Endothelial cell of umbilical vein (primary cell): ENCODE data around the gene SHISA3.

Experiments
- CTCF ChIP-seq, 2 donors: IDR thresholded peaks; 1 replicate in 1 of 2; 2 replicates in 1 of 2; pipeline ENCODE4 v1.5.1; 2011; ENCODE audit warnings: low read length in 2 of 2, mild to moderate bottlenecking in 2 of 2, moderate library complexity in 2 of 2, control low read depth in 1 of 2, inconsistent platforms in 1 of 2, low read depth in 1 of 2; ENCODE audit not compliant: insufficient read depth in 1 of 2; ENCODE audit errors: extremely low read depth in 1 of 2
- EZH2 ChIP-seq: IDR thresholded peaks from 2 replicates; pipeline ENCODE4 v1.6.1; 2012; ENCODE audit warnings: borderline replicate concordance, low read depth, mild to moderate bottlenecking, moderate library complexity, low read length, inconsistent platforms; ENCODE audit not compliant: severe bottlenecking
- FOS ChIP-seq: IDR thresholded peaks from 2 replicates; pipeline ENCODE4 v1.6.1; 2011; ENCODE audit warnings: mild to moderate bottlenecking, low read length, moderate library complexity, borderline replicate concordance; ENCODE audit not compliant: insufficient read depth
- GATA2 ChIP-seq: IDR thresholded peaks from 2 replicates; pipeline ENCODE4 v1.7.0; 2011; ENCODE audit warnings: low read depth, mild to moderate bottlenecking, moderate library complexity, mixed read lengths, low read length; ENCODE audit not compliant: insufficient read length, insufficient read depth
- JUN ChIP-seq: IDR thresholded peaks from 2 replicates; pipeline ENCODE4 v1.6.1; 2011; ENCODE audit warnings: borderline replicate concordance, low read depth; ENCODE audit not compliant: insufficient read length, insufficient read depth
- MYC ChIP-seq: IDR thresholded peaks from one replicate; pipeline ENCODE4 v1.6.1; 2011; ENCODE audit warnings: mild to moderate bottlenecking, low read depth, low read length
- POLR2A ChIP-seq: IDR thresholded peaks from 2 replicates; pipeline ENCODE4 v1.6.1; 2012; ENCODE audit warnings: low read depth, mild to moderate bottlenecking, control low read depth, low read length
- POLR2AphosphoS5 ChIP-seq: IDR thresholded peaks from 2 replicates; pipeline ENCODE4 v1.6.1; 2012; ENCODE audit warnings: low read depth, mild to moderate bottlenecking, control low read depth, low read length, moderate library complexity; ENCODE audit not compliant: insufficient read depth

DNA sequence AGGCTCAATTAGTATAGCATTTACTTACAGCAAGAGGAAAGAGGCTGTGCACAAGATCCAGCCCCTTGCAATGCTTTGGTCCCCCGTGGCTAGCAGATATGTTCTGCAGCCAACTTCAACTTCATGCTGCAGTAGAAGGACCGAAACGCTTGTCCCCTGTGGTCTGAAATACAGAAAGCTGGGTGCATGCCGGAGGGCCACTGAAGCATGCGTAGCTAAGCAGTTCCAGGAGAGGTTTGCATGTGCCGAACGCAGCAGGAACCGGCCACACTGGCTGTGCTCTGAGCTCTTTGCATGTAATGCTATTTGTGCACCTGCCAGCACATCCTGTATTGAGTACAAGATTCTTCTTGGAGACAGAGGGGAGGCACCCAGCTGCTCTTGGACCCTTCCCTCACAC lies 35.8 kb upstream of the SHISA3 start:
- TF ChIP-seq CTCF (IDR thresholded peaks at IDR 0.05; ENCODE audit: extremely low read depth in 1 of 2, insufficient read depth in 1 of 2, low read depth in 1 of 2, low read length in 2 of 2) = no peak
- TF ChIP-seq POLR2A = no peak
- no peak for TF ChIP-seq JUN
- no peak for TF ChIP-seq EZH2
- no peak for TF ChIP-seq POLR2AphosphoS5
- TF ChIP-seq MYC = no peak
- TF ChIP-seq GATA2 = no peak
- TF ChIP-seq FOS = no peak
